Activated naive CD8-positive, alpha-beta T cell treated with anti-CD3 and anti-CD28 coated beads, Interleukin-2, amount 10 ng/mL, durations not matched to agents 7 days and 5 days (primary cell): Measurements from ENCODE around the gene FBXW5. TPM values are rescaled to one million over a fixed set of nuclear protein-coding genes. Genes with fewer than 3 reads are reported as not detected.
A peak's percentile ranks its signal among the peaks of the same experiment; 100 is the strongest.

Experiments used
- ATAC-seq: fragments of 150-1000 bp; cut with Tn5 transposase; one replicate; pipeline ENCODE4 v1.10.0; 2021; ENCODE audit warnings: low read depth, moderate library complexity
- POLR2A ChIA-PET: fragments of 350-600 bp; sonication (Branson Sonifier 250); formaldehyde crosslinking; loops from one replicate; lab custom pipeline; 2021; ENCODE audit warnings: antibody characterized with exemption; lab: Charles Lee
- DNase-seq: peaks from one replicate; pipeline ENCODE4 v3.0.0; 2021
- H3K27ac Mint-ChIP-seq: one replicate; pipeline ENCODE4 v1.8.0; 2022; ENCODE audit warnings: mild to moderate bottlenecking, mixed read lengths
- H3K27me3 Mint-ChIP-seq: one replicate; pipeline ENCODE4 v1.8.0; 2022; ENCODE audit warnings: mild to moderate bottlenecking, moderate library complexity, mixed read lengths
- H3K36me3 Mint-ChIP-seq: one replicate; pipeline ENCODE4 v1.8.0; 2021; ENCODE audit warnings: mild to moderate bottlenecking, mixed read lengths
- H3K4me1 Mint-ChIP-seq: one replicate; pipeline ENCODE4 v1.8.0; 2021; ENCODE audit warnings: mixed read lengths
- H3K4me3 Mint-ChIP-seq: one replicate; pipeline ENCODE4 v1.8.0; 2022; ENCODE audit warnings: mild to moderate bottlenecking, moderate library complexity, mixed read lengths
- H3K9me3 Mint-ChIP-seq: one replicate; pipeline ENCODE4 v1.8.0; 2021; ENCODE audit warnings: mixed read lengths
- total RNA-seq, 2 experiments: library from RNA; stranded (reverse); gene quantifications; one replicate each; pipeline ENCODE4 v1.2.3, GENCODE V29; 2021

The FBXW5 gene
- total RNA-seq, 2 experiments from 2014 or later = 103 to 104 TPM

- Mint-ChIP-seq H3K27ac (no peak overlapping the region), H3K4me1 (peaks cover 3% of the 10 kb centered on the region), H3K27me3 (no peaks in the 10 kb centered on the region), H3K36me3 (peaks cover 3% of the 10 kb centered on the region), H3K4me3 (no peak overlapping the region), H3K9me3 (peaks cover 7% of the 10 kb centered on the region)
- POLR2A ChIA-PET = no interaction called here
- ATAC-seq (no peak), DNase-seq (no peak)
Measured at GRCh38 chr9:136955202-136955942, 10.8 kb upstream of the FBXW5 start.

GRCh38 chr9:136954270-136955083 lies 9.9 kb upstream of the FBXW5 start:
- H3K4me1 Mint-ChIP-seq = no peaks in the 10 kb centered on the region
- H3K27me3 Mint-ChIP-seq = no peaks in the 10 kb centered on the region
- DNase-seq = no peak
- no peak for ATAC-seq
- H3K27ac Mint-ChIP-seq = no peak overlapping the region
- peaks cover 3% of the 10 kb centered on the region for H3K36me3 Mint-ChIP-seq
- peaks cover 7% of the 10 kb centered on the region for H3K9me3 Mint-ChIP-seq
- no peak overlapping the region for H3K4me3 Mint-ChIP-seq
- POLR2A ChIA-PET = no interaction called here

- no peak for ATAC-seq
- no peak overlapping the region for H3K27ac Mint-ChIP-seq
- no peak for DNase-seq
- H3K36me3 Mint-ChIP-seq = peaks cover 3% of the 10 kb centered on the region
- peaks cover 7% of the 10 kb centered on the region for H3K9me3 Mint-ChIP-seq
- H3K4me3 Mint-ChIP-seq = no peak overlapping the region
- no peaks in the 10 kb centered on the region for H3K27me3 Mint-ChIP-seq
- POLR2A ChIA-PET = no interaction called here
- no peaks in the 10 kb centered on the region for H3K4me1 Mint-ChIP-seq
Measured at GRCh38 chr9:136953771-136954269, 9.3 kb upstream of the FBXW5 start.

- H3K9me3 Mint-ChIP-seq = peaks cover 7% of the 10 kb centered on the region
- POLR2A ChIA-PET = interaction anchor here (1.2 kb wide), 1 partner anchor 18 kb away, joined by 3 read pairs; no protein-coding TSS in a partner anchor
- no peak overlapping the region for H3K4me3 Mint-ChIP-seq
- ATAC-seq = no peak
- peaks cover under 1% of the 10 kb centered on the region for H3K4me1 Mint-ChIP-seq
- H3K36me3 Mint-ChIP-seq = peaks cover 3% of the 10 kb centered on the region
- DNase-seq = no peak
- H3K27me3 Mint-ChIP-seq = no peaks in the 10 kb centered on the region
- no peak overlapping the region for H3K27ac Mint-ChIP-seq
Measured at GRCh38 chr9:136952876-136953770, 8.6 kb upstream of the FBXW5 start.

GRCh38 chr9:136952321-136952850 lies 7.8 kb upstream of the FBXW5 start:
- H3K4me3 Mint-ChIP-seq = no peak overlapping the region
- H3K36me3 Mint-ChIP-seq = peaks cover 3% of the 10 kb centered on the region
- H3K27ac Mint-ChIP-seq = no peak overlapping the region
- ATAC-seq = no peak
- POLR2A ChIA-PET = interaction anchor here (1.2 kb wide), 1 partner anchor 19 kb away, joined by 3 read pairs; no protein-coding TSS in a partner anchor
- no peak for DNase-seq
- H3K9me3 Mint-ChIP-seq = peaks cover 5% of the 10 kb centered on the region
- H3K4me1 Mint-ChIP-seq = peaks cover 1% of the 10 kb centered on the region
- no peaks in the 10 kb centered on the region for H3K27me3 Mint-ChIP-seq

- peaks cover 1% of the 10 kb centered on the region for H3K4me1 Mint-ChIP-seq
- no peaks in the 10 kb centered on the region for H3K27me3 Mint-ChIP-seq
- POLR2A ChIA-PET = interaction anchor here (1.2 to 2.4 kb wide), 2 partner anchors 19 to 41 kb away, joined by 3 to 10 read pairs; partner anchors contain the start of gene PAXX
- ATAC-seq = no peak
- DNase-seq = no peak
- no peak within 1 kb of the TSS for H3K27ac Mint-ChIP-seq
- H3K36me3 Mint-ChIP-seq = peaks cover 2% of the 10 kb centered on the region
- no peak within 1 kb of the TSS for H3K4me3 Mint-ChIP-seq
- H3K9me3 Mint-ChIP-seq = peaks cover 4% of the 10 kb centered on the region
Measured at GRCh38 chr9:136951541-136952320, 7.2 kb upstream of the FBXW5 start, which contains the start of gene LCN12. Gene LCN12 (plus strand): TSS chr9:136952273. CDS start chr9:136952328, 55 bp downstream.

GRCh38 chr9:136950656-136951276 lies 6.2 kb upstream of the FBXW5 start:
- DNase-seq = no peak
- Mint-ChIP-seq H3K9me3 (no peaks in the 10 kb centered on the region), H3K27ac (peak overlapping the region; percentile 90), H3K4me3 (peak overlapping the region; percentile 85), H3K27me3 (no peaks in the 10 kb centered on the region), H3K4me1 (peaks cover 1% of the 10 kb centered on the region), H3K36me3 (no peaks in the 10 kb centered on the region)
- no peak for ATAC-seq
- POLR2A ChIA-PET = interaction anchor here (1.9 to 2.4 kb wide), 3 partner anchors 9 to 42 kb away, joined by 5 to 10 read pairs (median 8); partner anchors contain the start of gene PAXX

- peak; percentile 96 for ATAC-seq
- peaks cover 1% of the 10 kb centered on the region for H3K4me1 Mint-ChIP-seq
- no peaks in the 10 kb centered on the region for H3K9me3 Mint-ChIP-seq
- POLR2A ChIA-PET = interaction anchor here (0.6 to 2.4 kb wide), 5 partner anchors 10 to 77 kb away, joined by 3 to 10 read pairs (median 5); partner anchors contain the start of gene PAXX
- peak overlapping the region; percentile 90 for H3K27ac Mint-ChIP-seq
- DNase-seq = peak; percentile 96
- no peaks in the 10 kb centered on the region for H3K27me3 Mint-ChIP-seq
- H3K4me3 Mint-ChIP-seq = peak overlapping the region; percentile 89
- H3K36me3 Mint-ChIP-seq = no peaks in the 10 kb centered on the region
Measured at GRCh38 chr9:136949817-136950655, 5.5 kb upstream of the FBXW5 start.

- peaks cover 4% of the 10 kb centered on the region for H3K4me1 Mint-ChIP-seq
- POLR2A ChIA-PET = interaction anchor here (0.6 to 2.4 kb wide), 5 partner anchors 11 to 78 kb away, joined by 3 to 10 read pairs (median 5); partner anchors contain the start of gene PAXX
- ATAC-seq (no peak), DNase-seq (no peak)
- peak overlapping the region; percentile 89 for H3K4me3 Mint-ChIP-seq
- H3K27me3 Mint-ChIP-seq = no peaks in the 10 kb centered on the region
- H3K9me3 Mint-ChIP-seq = no peaks in the 10 kb centered on the region
- peak overlapping the region; percentile 81 for H3K27ac Mint-ChIP-seq
- H3K36me3 Mint-ChIP-seq = no peaks in the 10 kb centered on the region
Measured at GRCh38 chr9:136949239-136949816, 4.8 kb upstream of the FBXW5 start.

GRCh38 chr9:136947955-136948510 lies 3.5 kb upstream of the FBXW5 start:
- DNase-seq (no peak), ATAC-seq (no peak)
- H3K4me1 Mint-ChIP-seq = peaks cover 4% of the 10 kb centered on the region
- POLR2A ChIA-PET = interaction anchor here (0.6 to 1.5 kb wide), 12 partner anchors 27 to 181 kb away, joined by 3 to 15 read pairs (median 4); partner anchors contain the start of genes CLIC3, FUT7, MAN1B1 and TRAF2
- H3K9me3 Mint-ChIP-seq = no peaks in the 10 kb centered on the region
- H3K4me3 Mint-ChIP-seq = peak overlapping the region; percentile 8
- no peaks in the 10 kb centered on the region for H3K36me3 Mint-ChIP-seq
- peak overlapping the region; percentile 51 for H3K27ac Mint-ChIP-seq
- H3K27me3 Mint-ChIP-seq = no peaks in the 10 kb centered on the region
